Mesenchymal stem cell (in vitro differentiated cells and primary cell): Measurements from ENCODE around the gene TRAPPC2B.

ENCODE experiments used
- DNase-seq: peaks from one replicate; pipeline ENCODE4 v3.0.0-alpha.2; 2013
- H2AFZ ChIP-seq: one replicate; pipeline ENCODE4 v1.6.1; 2013; ENCODE audit warnings: low read depth, mild to moderate bottlenecking, control low read depth, inconsistent platforms, low read length, moderate library complexity
- H2AK5ac ChIP-seq: 2 replicates; pipeline ENCODE4 v1.6.1; 2013; ENCODE audit warnings: low read length, moderate library complexity, mild to moderate bottlenecking, inconsistent platforms; ENCODE audit not compliant: severe bottlenecking
- H2BK120ac ChIP-seq: one replicate; pipeline ENCODE4 v1.6.1; 2013; ENCODE audit warnings: low read depth, mild to moderate bottlenecking, inconsistent platforms, low read length, moderate library complexity
- H2BK12ac ChIP-seq, 2 experiments: one replicate each; pipeline ENCODE4 v1.6.1; 2013; ENCODE audit warnings: inconsistent platforms in 2 of 2, low read length in 2 of 2, mild to moderate bottlenecking in 2 of 2, moderate library complexity in 2 of 2, control low read depth in 1 of 2
- H2BK15ac ChIP-seq: one replicate; pipeline ENCODE4 v1.6.1; 2013; ENCODE audit warnings: mild to moderate bottlenecking, low read depth, inconsistent platforms; ENCODE audit not compliant: poor library complexity, severe bottlenecking
- H2BK5ac ChIP-seq: 2 replicates; pipeline ENCODE4 v1.6.1; 2013; ENCODE audit warnings: low read depth, mild to moderate bottlenecking, low read length, control low read depth, inconsistent platforms; ENCODE audit not compliant: poor library complexity, severe bottlenecking
- H3K14ac ChIP-seq, 2 experiments: one replicate each; pipeline ENCODE4 v1.6.1; 2013; ENCODE audit warnings: inconsistent platforms in 2 of 2, low read length in 2 of 2, control low read depth in 1 of 2, mild to moderate bottlenecking in 1 of 2, moderate library complexity in 1 of 2
- H3K18ac ChIP-seq, 2 experiments: one replicate each; pipeline ENCODE4 v1.6.1; 2013; ENCODE audit warnings: inconsistent platforms in 2 of 2, low read length in 2 of 2, control low read depth in 1 of 2, low read depth in 1 of 2, mild to moderate bottlenecking in 1 of 2
- H3K23ac ChIP-seq, 2 experiments: one replicate each; pipeline ENCODE4 v1.6.1; 2013; ENCODE audit warnings: inconsistent platforms in 2 of 2, low read length in 2 of 2, mild to moderate bottlenecking in 2 of 2, moderate library complexity in 2 of 2, control low read depth in 1 of 2
- H3K27ac ChIP-seq: 2 replicates; pipeline ENCODE4 v1.5.1; 2013; ENCODE audit warnings: mild to moderate bottlenecking, moderate library complexity, low read length, control low read depth, inconsistent platforms; ENCODE audit not compliant: poor library complexity, severe bottlenecking
- H3K27me3 ChIP-seq, 2 experiments: 2 replicates each; pipeline versions ENCODE4 v1.6.1 to v1.7.0; 2013; ENCODE audit warnings: low read length in 2 of 2, mild to moderate bottlenecking in 2 of 2, moderate library complexity in 2 of 2, control low read depth in 1 of 2, inconsistent platforms in 1 of 2; ENCODE audit not compliant: control insufficient read depth in 1 of 2, insufficient read depth in 1 of 2
- H3K36me3 ChIP-seq, 2 experiments: 2 replicates each; pipeline versions ENCODE4 v1.6.1 to v1.7.0; 2013; ENCODE audit warnings: low read length in 2 of 2, control low read depth in 1 of 2, inconsistent platforms in 1 of 2, low read depth in 1 of 2, mild to moderate bottlenecking in 1 of 2; ENCODE audit not compliant: insufficient read depth in 2 of 2, control insufficient read depth in 1 of 2
- H3K4ac ChIP-seq, 2 experiments: one replicate each; pipeline ENCODE4 v1.6.1; 2013; ENCODE audit warnings: inconsistent platforms in 2 of 2, low read length in 2 of 2, mild to moderate bottlenecking in 2 of 2, moderate library complexity in 2 of 2, control low read depth in 1 of 2, low read depth in 1 of 2
- H3K4me1 ChIP-seq: 2 replicates; pipeline ENCODE4 v1.6.1; 2013; ENCODE audit warnings: low read depth, low read length, control low read depth; ENCODE audit not compliant: control insufficient read depth, insufficient read depth
- H3K4me2 ChIP-seq: 2 replicates; pipeline ENCODE4 v1.6.1; 2013; ENCODE audit warnings: low read length, mild to moderate bottlenecking, inconsistent platforms; ENCODE audit not compliant: poor library complexity, severe bottlenecking
- H3K4me3 ChIP-seq, 2 experiments: 2 replicates each; pipeline versions ENCODE4 v1.5.1 to v1.7.0; 2013; ENCODE audit warnings: low read length in 2 of 2, mild to moderate bottlenecking in 2 of 2, control low read depth in 1 of 2, low read depth in 1 of 2; ENCODE audit not compliant: insufficient read depth in 1 of 2
- H3K79me1 ChIP-seq: replicated peaks from 2 replicates; pipeline ENCODE4 v1.6.1; 2013; ENCODE audit warnings: mild to moderate bottlenecking, control low read depth, low read length, inconsistent platforms; ENCODE audit not compliant: poor library complexity, severe bottlenecking
- H3K9ac ChIP-seq: 2 replicates; pipeline ENCODE4 v1.7.0; 2013; ENCODE audit warnings: mild to moderate bottlenecking, low read length, moderate library complexity
- H3K9me3 ChIP-seq: 2 replicates; pipeline ENCODE4 v1.7.0; 2013; ENCODE audit warnings: mild to moderate bottlenecking, low read length; ENCODE audit not compliant: control insufficient read depth
- H4K8ac ChIP-seq: one replicate; pipeline ENCODE4 v1.6.1; 2013; ENCODE audit warnings: inconsistent platforms, mild to moderate bottlenecking, low read length, moderate library complexity
- H4K91ac ChIP-seq: one replicate; pipeline ENCODE4 v1.6.1; 2013; ENCODE audit warnings: mild to moderate bottlenecking, low read length, inconsistent platforms
- WGBS: methylation state at CpG from one replicate; pipeline ENCODE4 v1.1.7; 2013; ENCODE audit warnings: mixed read lengths; 5-methylcytosine and 5-hydroxymethylcytosine counted together

The TRAPPC2B gene

GRCh38 chr19:57327993-57328392, 35.4 kb upstream of the TRAPPC2B start:
- 98% methylated on average over 8 of the region's 8 CpGs for WGBS
- H3K14ac ChIP-seq, result no peak overlapping the region
- no peak for DNase-seq
- H3K4me2 ChIP-seq, result no peak overlapping the region
- no peak overlapping the region for H4K8ac ChIP-seq
- no peak overlapping the region for H4K91ac ChIP-seq
- no peak overlapping the region for H3K4me3 ChIP-seq
- no peak overlapping the region for H2BK5ac ChIP-seq
- no peak overlapping the region for H2BK15ac ChIP-seq
- H3K4ac ChIP-seq, result no peak overlapping the region
- H3K23ac ChIP-seq, result no peak overlapping the region
- no peak overlapping the region for H2AFZ ChIP-seq
- no peak overlapping the region for H2BK12ac ChIP-seq
- no peak overlapping the region for H3K27ac ChIP-seq
- no peak overlapping the region for H2BK120ac ChIP-seq
- H3K79me1 ChIP-seq, result peaks cover 34% of the 10 kb centered on the region
- peaks cover 52 to 76% of the 10 kb centered on the region in 2 experiments for H3K36me3 ChIP-seq
- H3K18ac ChIP-seq, result no peak overlapping the region
- peaks cover 18% of the 10 kb centered on the region for H3K9me3 ChIP-seq
- no peaks in the 10 kb centered on the region for H3K4me1 ChIP-seq
- H3K27me3 ChIP-seq, result no peaks in the 10 kb centered on the region
- no peak overlapping the region for H3K9ac ChIP-seq
- no peak overlapping the region for H2AK5ac ChIP-seq

DNA sequence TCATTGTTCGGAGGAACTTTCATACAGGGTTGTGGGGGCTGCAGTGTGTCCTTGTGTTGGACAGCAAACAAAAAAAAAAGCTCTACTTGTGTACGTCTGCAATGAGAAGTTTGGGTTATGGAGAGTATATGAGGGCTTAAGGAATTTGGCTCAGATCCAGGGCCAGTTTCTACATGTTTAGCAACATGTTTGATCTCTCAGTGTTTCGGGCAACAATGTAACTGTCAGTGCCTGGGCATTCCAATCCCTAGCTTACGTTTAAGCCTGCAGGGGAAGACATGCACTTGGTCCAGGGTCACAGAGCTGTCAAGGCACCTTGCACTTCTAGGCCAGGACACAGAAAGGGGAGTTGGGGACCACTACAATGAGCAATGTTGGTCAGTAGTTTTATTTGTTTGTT, 29.2 kb upstream of the TRAPPC2B start:
- Histone ChIP-seq H3K9ac (no peak overlapping the region), H4K8ac (no peak overlapping the region), H2BK120ac (no peak overlapping the region), H3K18ac (no peak overlapping the region), H3K27ac (no peak overlapping the region), H3K36me3 (peaks cover 7 to 17% of the 10 kb centered on the region in 2 experiments), H3K14ac (no peak overlapping the region), H3K4ac (no peak overlapping the region), H3K27me3 (no peaks in the 10 kb centered on the region), H2AK5ac (no peak overlapping the region), H3K9me3 (peaks cover 1% of the 10 kb centered on the region), H3K4me3 (no peak overlapping the region), H3K4me1 (no peaks in the 10 kb centered on the region), H3K79me1 (peaks cover 13% of the 10 kb centered on the region), H2BK5ac (no peak overlapping the region), H2AFZ (no peak overlapping the region), H3K4me2 (no peak overlapping the region), H2BK12ac (no peak overlapping the region), H3K23ac (no peak overlapping the region), H4K91ac (no peak overlapping the region), H2BK15ac (no peak overlapping the region)
- peak; percentile 25 for DNase-seq
- WGBS, result 92% methylated on average over 4 of the region's 4 CpGs

DNA sequence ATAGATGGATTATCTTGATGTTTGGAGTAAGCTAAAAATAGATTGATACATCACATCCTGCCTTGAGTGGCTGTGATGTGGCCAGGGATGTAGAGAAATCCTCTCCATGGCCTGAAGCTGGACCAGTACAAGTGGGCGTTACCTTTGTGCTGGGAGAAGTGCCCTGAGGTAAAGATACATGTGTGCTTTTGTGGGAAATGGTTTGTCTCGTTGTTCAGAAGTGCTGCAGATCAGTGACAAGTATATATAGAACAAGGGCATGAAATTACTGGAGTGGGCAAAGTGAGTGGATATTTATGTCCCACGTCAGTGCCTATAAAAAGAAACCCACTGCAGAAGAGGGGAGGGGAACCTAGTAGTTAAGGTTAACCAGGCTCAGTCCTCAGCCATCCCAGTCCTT, 24.5 kb upstream of the TRAPPC2B start:
- Histone ChIP-seq H3K14ac (no peak overlapping the region), H3K9ac (no peak overlapping the region), H3K9me3 (no peaks in the 10 kb centered on the region), H4K8ac (no peak overlapping the region), H2AK5ac (no peak overlapping the region), H3K79me1 (peaks cover 4% of the 10 kb centered on the region), H3K27ac (no peak overlapping the region), H3K36me3 (peaks cover 0 to 2% of the 10 kb centered on the region in 2 experiments), H3K18ac (no peak overlapping the region), H2BK12ac (no peak overlapping the region), H2BK15ac (no peak overlapping the region), H2AFZ (no peak overlapping the region), H2BK120ac (no peak overlapping the region), H3K4ac (no peak overlapping the region), H3K4me3 (no peak overlapping the region), H2BK5ac (no peak overlapping the region), H3K4me2 (no peak overlapping the region), H3K27me3 (no peaks in the 10 kb centered on the region), H3K23ac (no peak overlapping the region), H3K4me1 (no peaks in the 10 kb centered on the region), H4K91ac (no peak overlapping the region)
- 82% methylated on average over 3 of the region's 3 CpGs for WGBS
- peak; percentile 90 for DNase-seq

DNA sequence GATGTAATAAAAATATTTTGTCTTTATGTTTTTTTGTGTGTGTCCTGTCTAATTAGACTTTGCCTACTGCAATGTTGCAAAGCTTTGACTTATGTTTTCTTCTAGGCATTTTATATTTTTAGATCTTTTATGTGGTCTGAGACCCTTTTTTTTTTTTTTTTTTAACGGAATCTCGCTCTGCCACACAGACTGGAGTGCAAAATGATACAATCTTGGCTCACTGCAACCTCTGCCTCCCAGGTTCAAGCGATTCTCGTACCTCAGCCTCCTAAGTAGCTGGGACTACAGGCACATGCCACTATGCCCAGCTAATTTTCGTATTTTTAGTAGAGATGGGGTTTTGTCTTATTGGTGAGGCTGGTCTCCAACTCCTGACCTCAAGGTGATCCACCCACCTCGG, 20.8 kb upstream of the TRAPPC2B start:
- H3K9ac ChIP-seq, result no peak overlapping the region
- no peaks in the 10 kb centered on the region for H3K36me3 ChIP-seq
- no peak overlapping the region for H3K4me3 ChIP-seq
- H2BK5ac ChIP-seq, result no peak overlapping the region
- no peaks in the 10 kb centered on the region for H3K9me3 ChIP-seq
- WGBS, result 82% methylated on average over 6 of the region's 6 CpGs
- H3K4ac ChIP-seq, result no peak overlapping the region
- no peak overlapping the region for H3K27ac ChIP-seq
- no peak overlapping the region for H3K23ac ChIP-seq
- H3K4me2 ChIP-seq, result no peak overlapping the region
- no peak overlapping the region for H2BK15ac ChIP-seq
- H4K91ac ChIP-seq, result no peak overlapping the region
- no peak for DNase-seq
- H3K18ac ChIP-seq, result no peak overlapping the region
- no peak overlapping the region for H3K14ac ChIP-seq
- H3K4me1 ChIP-seq, result no peaks in the 10 kb centered on the region
- H4K8ac ChIP-seq, result no peak overlapping the region
- H2BK120ac ChIP-seq, result no peak overlapping the region
- no peak overlapping the region for H2AK5ac ChIP-seq
- no peak overlapping the region for H2BK12ac ChIP-seq
- H3K79me1 ChIP-seq, result no peaks in the 10 kb centered on the region
- no peaks in the 10 kb centered on the region for H3K27me3 ChIP-seq
- no peak overlapping the region for H2AFZ ChIP-seq
